Activated B cell treated with CpG ODN at 0.5 μM for 24 hours (primary cell): ENCODE results near the gene ZNF709. TPM values are rescaled to one million over a fixed set of nuclear protein-coding genes. Genes with fewer than 3 reads are reported as not detected.
"Not testable (repeated sequence)": the region's sequence is repeated elsewhere in the genome, so short reads cannot be mapped to it uniquely, and the experiment has no call there.

Experiments
- ATAC-seq: fragments of 200-7000 bp; cut with Tn5 transposase; one replicate; pipeline ENCODE4 v1.10.0; 2021; ENCODE audit warnings: low read depth, mild to moderate bottlenecking, moderate library complexity
- CTCF ChIA-PET: fragments of 350-600 bp; sonication (Branson Sonifier 250); formaldehyde crosslinking; loops from one replicate; lab custom pipeline; 2021; ENCODE audit warnings: antibody characterized with exemption; lab: Charles Lee
- POLR2A ChIA-PET: fragments of 350-600 bp; sonication (Branson Sonifier 250); formaldehyde crosslinking; loops from one replicate; lab custom pipeline; 2021; ENCODE audit warnings: antibody characterized with exemption; lab: Charles Lee
- DNase-seq: peaks from one replicate; pipeline ENCODE4 v3.0.0; 2022
- H3K27ac Mint-ChIP-seq: one replicate; pipeline ENCODE4 v1.8.0; 2020; ENCODE audit warnings: mixed read lengths
- H3K27me3 Mint-ChIP-seq: one replicate; pipeline ENCODE4 v1.8.0; 2021; ENCODE audit warnings: mixed read lengths
- H3K36me3 Mint-ChIP-seq: one replicate; pipeline ENCODE4 v1.8.0; 2021; ENCODE audit warnings: low read depth, mixed read lengths
- H3K4me1 Mint-ChIP-seq: one replicate; pipeline ENCODE4 v1.8.0; 2021; ENCODE audit warnings: mixed read lengths
- H3K4me3 Mint-ChIP-seq: one replicate; pipeline ENCODE4 v1.8.0; 2020; ENCODE audit warnings: mild to moderate bottlenecking, mixed read lengths
- H3K9me3 Mint-ChIP-seq: one replicate; pipeline ENCODE4 v1.8.0; 2020; ENCODE audit warnings: mixed read lengths
- CTCF ChIP-seq: fragments of 200-600 bp; IDR thresholded peaks from one replicate; pipeline ENCODE4 v1.8.0; 2022; ENCODE audit warnings: antibody characterized with exemption, mild to moderate bottlenecking
- intact Hi-C: fragments of 100-400 bp; cut with micrococcal nuclease; formaldehyde crosslinking; loops from one replicate; pipeline ENCODE4 v1.15.1; 2024
- total RNA-seq: library from RNA; stranded (reverse); gene quantifications from 2 replicates; pipeline ENCODE4 v1.2.3, GENCODE V29; 2022

ZNF709 gene
- total RNA-seq, 1 donor from 2014 or later: 6.4 TPM

GRCh38 chr19:12425888-12426274 lies 58.7 kb downstream of the ZNF709 start:
- Mint-ChIP-seq H3K4me3 (no peak overlapping the region), H3K27me3 (no peaks in the 10 kb centered on the region), H3K9me3 (peaks cover 9% of the 10 kb centered on the region), H3K4me1 (peaks cover 2% of the 10 kb centered on the region), H3K27ac (no peak overlapping the region), H3K36me3 (peaks cover 27% of the 10 kb centered on the region)
- intact Hi-C loops: no loop called here
- DNase-seq (no peak), ATAC-seq (no peak)
- CTCF ChIA-PET: no interaction called here
- TF ChIP-seq CTCF: no peak
- POLR2A ChIA-PET: interaction anchor here (0.6 kb wide), 1 partner anchor 15 kb away, joined by 3 read pairs; the partner anchor contains the start of gene ZNF443

DNA sequence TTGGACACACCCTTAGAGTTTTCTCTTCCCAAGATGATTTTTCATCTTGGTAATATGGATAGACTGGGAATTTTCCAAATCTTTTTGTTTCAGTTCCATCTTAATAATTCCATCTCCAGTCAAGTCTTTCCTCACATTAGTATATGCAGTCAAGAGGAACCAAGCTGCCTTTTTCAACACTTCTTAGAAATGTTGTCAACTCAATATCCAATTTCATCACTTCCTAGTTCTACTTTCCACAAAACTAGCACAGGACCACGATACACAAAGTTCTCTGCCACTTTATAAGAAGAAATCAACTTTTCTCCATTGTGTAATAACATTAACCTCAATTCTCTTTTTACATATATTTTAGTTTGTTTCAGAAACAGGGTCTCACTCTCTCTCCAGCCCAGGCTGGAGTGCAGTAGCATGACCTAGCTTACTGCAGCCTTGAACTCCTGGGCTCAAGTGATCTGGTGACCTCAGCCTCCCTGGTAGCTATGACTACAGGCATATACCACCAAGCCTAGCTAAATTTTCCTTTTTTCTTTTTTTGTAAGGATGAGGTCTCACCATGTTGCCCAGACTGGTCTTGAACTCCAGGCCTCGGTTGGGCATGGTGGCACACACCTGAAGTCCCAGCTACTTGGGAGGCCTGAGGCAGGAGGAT lies 59.3 kb downstream of the ZNF709 start:
- ATAC-seq: no peak
- intact Hi-C loops: no loop called here
- CTCF ChIA-PET: no interaction called here
- peaks cover 2% of the 10 kb centered on the region for H3K4me1 Mint-ChIP-seq
- H3K36me3 Mint-ChIP-seq: peaks cover 22% of the 10 kb centered on the region
- POLR2A ChIA-PET: interaction anchor here (0.6 kb wide), 1 partner anchor 15 kb away, joined by 3 read pairs; the partner anchor contains the start of gene ZNF443
- no peaks in the 10 kb centered on the region for H3K27me3 Mint-ChIP-seq
- TF ChIP-seq CTCF: no peak
- peaks cover 8% of the 10 kb centered on the region for H3K9me3 Mint-ChIP-seq
- H3K27ac Mint-ChIP-seq: no peak overlapping the region
- no peak overlapping the region for H3K4me3 Mint-ChIP-seq
- DNase-seq: no peak

GRCh38 chr19:12417273-12417672 lies 67.3 kb downstream of the ZNF709 start:
- intact Hi-C loops, H3K27me3 Mint-ChIP-seq, H3K27ac Mint-ChIP-seq, DNase-seq, H3K4me1 Mint-ChIP-seq, H3K4me3 Mint-ChIP-seq, CTCF ChIA-PET, ATAC-seq: not testable (repeated sequence)
- Mint-ChIP-seq H3K36me3 (peaks cover 22% of the 10 kb centered on the region), H3K9me3 (peaks cover 14% of the 10 kb centered on the region)
- POLR2A ChIA-PET: interaction anchor here (0.6 kb wide), 1 partner anchor 21 kb away, joined by 4 read pairs; no protein-coding TSS in a partner anchor

GRCh38 chr19:12411893-12412292 lies 72.7 kb downstream of the ZNF709 start:
- peaks cover 4% of the 10 kb centered on the region for H3K36me3 Mint-ChIP-seq
- ChIA-PET CTCF (no interaction called here), POLR2A (no interaction called here)
- H3K4me3 Mint-ChIP-seq: no peak overlapping the region
- H3K27me3 Mint-ChIP-seq: no peaks in the 10 kb centered on the region
- TF ChIP-seq CTCF: no peak
- H3K9me3 Mint-ChIP-seq: peaks cover 9% of the 10 kb centered on the region
- no peaks in the 10 kb centered on the region for H3K4me1 Mint-ChIP-seq
- ATAC-seq (no peak), DNase-seq (no peak)
- H3K27ac Mint-ChIP-seq: no peak overlapping the region
- intact Hi-C loops: no loop called here

Other genes with a start within 250 kb of the ZNF709 start
- gene ZNF44, start 189.9 kb downstream of the ZNF709 start, total RNA-seq: 20.6 and 26.4 TPM in 2 replicates
- 3.6 and 3.7 TPM in 2 replicates for gene ZNF563, start 151.2 kb downstream of the ZNF709 start, total RNA-seq
- 6.9 and 8.7 TPM in 2 replicates for gene ZNF442, start 119.1 kb downstream of the ZNF709 start, total RNA-seq
- gene ZNF799, start 83.5 kb downstream of the ZNF709 start, total RNA-seq: 6.8 and 6.9 TPM in 2 replicates
- 3.5 and 3.6 TPM in 2 replicates for gene ZNF443, start 43.8 kb downstream of the ZNF709 start, total RNA-seq
- gene ZNF564, start 66.7 kb upstream of the ZNF709 start, total RNA-seq: 23.0 and 26.6 TPM in 2 replicates
- gene ZNF490, start 126.0 kb upstream of the ZNF709 start, total RNA-seq: 15.6 TPM in 2 replicates
- 37.5 and 46.1 TPM in 2 replicates for gene ZNF791, start 126.1 kb upstream of the ZNF709 start, total RNA-seq
- gene MAN2B1, start 181.9 kb upstream of the ZNF709 start, total RNA-seq: 251 and 291 TPM in 2 replicates
- gene WDR83, start 182.0 kb upstream of the ZNF709 start, total RNA-seq: 17.7 and 20.8 TPM in 2 replicates
- 141 and 160 TPM in 2 replicates for gene DHPS, start 197.1 kb upstream of the ZNF709 start, total RNA-seq
- not detected in 2 replicates for gene GNG14, start 203.2 kb upstream of the ZNF709 start, total RNA-seq
- 4.7 and 5.2 TPM in 2 replicates for gene FBXW9, start 211.8 kb upstream of the ZNF709 start, total RNA-seq
- 73.9 and 91.5 TPM in 2 replicates for gene TNPO2, start 239.1 kb upstream of the ZNF709 start, total RNA-seq
- 164 and 183 TPM in 2 replicates for gene TRIR, start 249.9 kb upstream of the ZNF709 start, total RNA-seq